Stimulated activated naive CD8-positive, alpha-beta T cell treated with anti-CD3 and anti-CD28 coated beads, Interleukin-15, Interleukin-2, amounts not matched to agents 100 U/mL and 50 U/mL, for 24 hours (primary cell): ENCODE data around the gene ITPKB.
A peak's percentile ranks its signal among the peaks of the same experiment; 100 is the strongest.

Source experiments
- ATAC-seq: fragments of 150-1000 bp; cut with Tn5 transposase; one replicate; pipeline ENCODE4 v1.10.0; 2021
- DNase-seq: peaks from one replicate; pipeline ENCODE4 v3.0.0; 2021

ITPKB gene

DNA sequence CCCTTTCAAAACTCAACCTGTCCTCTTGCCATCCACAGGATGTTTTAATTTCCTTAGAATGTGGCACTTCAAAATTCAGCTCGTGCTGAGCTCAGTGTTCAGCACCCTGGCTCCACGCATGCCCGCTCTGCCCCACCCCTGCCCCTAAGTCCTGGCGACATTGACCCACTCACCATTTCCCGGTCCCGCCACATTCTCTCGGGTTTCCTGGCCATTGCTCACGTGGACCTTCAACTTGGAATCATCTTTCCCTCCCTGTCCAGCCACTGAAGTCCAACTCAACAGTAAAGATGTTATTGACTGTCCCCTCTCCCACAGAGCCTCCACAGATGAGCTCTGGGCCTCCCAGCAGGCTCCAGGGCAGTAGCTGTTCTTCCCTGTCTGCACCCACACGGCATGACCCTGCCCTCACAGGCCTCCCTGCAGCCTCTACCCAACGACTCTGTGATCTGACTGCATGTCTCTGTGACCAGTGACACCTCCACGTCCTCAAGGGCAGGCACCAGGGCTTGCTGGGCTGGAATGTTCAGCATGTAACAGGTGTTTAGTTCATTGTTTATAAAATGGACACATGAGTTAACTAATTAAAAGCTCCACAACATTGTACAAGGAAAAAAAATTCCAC, 53.8 kb downstream of the ITPKB start:
- DNase-seq (no peak), ATAC-seq (no peak)

DNA sequence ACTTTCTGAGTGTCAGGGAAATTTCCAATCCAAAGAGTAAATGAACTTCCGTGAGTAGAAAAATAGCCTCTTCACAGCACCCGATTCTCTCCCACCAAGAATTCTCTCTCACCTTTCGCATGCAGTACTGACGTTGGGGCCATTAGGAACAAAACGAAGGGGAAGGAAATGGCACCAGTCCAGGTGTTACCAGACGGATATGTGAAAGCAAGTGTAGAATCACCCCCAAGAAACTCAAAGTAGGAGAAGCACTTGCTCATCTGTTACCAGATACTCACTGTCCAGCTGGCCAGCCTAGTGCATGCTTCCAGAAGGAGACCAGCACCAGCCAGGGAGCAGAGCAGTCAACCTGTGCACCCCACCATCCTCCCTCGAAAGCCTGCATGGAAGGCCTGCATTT, 55.1 kb downstream of the ITPKB start:
- DNase-seq (no peak), ATAC-seq (no peak)

DNA sequence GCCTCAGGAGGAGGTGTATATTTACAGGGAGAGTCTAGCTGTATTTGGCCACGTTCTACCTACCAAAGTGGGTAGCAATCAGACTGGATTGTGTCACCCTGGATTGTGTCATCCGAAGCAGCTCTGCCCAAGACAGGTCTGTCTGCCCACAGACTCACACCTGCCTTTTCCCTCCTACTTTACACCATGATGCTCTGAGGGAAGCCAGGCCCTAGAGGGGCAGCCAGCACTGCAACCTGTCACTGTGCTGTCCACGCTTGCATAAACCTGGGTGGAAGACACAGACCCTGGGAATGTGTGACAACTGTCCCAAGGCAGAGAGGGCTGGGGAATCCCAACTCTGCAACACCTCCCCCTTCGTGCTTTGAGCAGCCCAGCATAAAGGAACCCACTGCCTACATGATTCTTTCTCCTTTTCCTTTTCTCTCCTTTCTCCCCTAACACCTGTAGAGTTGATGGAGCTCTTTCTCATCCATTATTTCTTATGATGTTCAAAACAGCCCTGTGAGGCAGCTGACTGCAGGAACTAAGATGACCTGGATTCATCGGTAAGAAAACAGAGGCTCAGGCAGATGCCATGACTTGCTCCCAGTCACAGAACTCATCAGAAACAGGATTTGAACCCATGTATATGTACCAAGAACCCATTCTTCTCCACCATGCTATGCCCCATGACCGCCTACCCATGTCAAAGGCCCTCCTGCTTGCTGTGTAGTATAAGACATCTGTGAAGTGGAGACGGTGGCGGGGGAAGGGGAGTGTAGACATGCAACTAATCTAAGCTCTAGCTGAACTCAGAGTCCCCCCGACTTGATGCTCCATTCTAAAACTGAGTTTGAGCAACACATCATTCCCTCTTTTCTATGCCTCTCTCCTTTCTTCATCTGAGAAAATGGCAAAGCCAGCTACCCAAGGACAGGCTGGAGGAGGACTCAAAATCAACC, 55.9 kb downstream of the ITPKB start:
- no peak for DNase-seq
- ATAC-seq = peak; percentile 31

DNA sequence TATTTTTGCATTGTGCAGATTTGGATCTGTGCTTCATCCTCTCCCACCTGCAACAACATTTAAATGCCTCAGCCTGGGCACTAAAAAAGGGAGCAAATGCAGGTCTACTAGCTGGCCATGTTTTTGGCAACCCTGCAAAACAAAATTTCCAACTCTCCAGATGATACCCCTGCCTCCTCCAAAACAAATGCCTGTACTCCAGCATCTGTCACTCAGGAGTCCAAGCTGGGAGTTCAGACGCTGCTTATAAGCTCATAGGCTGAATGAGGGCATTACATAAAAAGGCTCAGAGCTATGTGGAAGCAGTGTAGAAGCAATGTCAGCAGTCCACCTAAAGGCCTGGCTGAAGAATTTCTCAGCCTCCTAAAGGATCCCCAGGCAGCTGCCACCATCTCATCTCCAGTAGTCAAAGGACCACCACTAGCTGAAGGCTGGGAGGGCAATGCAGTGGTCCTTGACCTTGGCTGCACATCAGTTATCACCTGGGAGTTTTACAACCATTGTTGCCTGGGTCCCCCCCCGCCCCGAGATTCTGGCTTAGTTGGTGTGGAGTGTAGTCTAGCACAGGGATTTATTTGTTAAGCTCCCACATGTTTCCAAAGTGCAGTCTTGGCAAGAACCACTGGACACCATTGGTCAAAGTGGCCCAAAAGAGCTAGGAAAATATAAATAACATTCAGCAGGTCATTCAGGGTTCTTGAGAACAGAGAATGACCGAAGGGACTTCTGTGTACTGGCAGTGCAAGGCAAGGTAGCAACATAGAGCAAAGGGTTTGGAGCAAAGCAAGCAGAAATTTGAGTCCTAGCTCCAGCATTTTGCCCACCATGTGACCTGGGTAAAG, 57.2 kb downstream of the ITPKB start:
- ATAC-seq (no peak), DNase-seq (no peak)

DNA sequence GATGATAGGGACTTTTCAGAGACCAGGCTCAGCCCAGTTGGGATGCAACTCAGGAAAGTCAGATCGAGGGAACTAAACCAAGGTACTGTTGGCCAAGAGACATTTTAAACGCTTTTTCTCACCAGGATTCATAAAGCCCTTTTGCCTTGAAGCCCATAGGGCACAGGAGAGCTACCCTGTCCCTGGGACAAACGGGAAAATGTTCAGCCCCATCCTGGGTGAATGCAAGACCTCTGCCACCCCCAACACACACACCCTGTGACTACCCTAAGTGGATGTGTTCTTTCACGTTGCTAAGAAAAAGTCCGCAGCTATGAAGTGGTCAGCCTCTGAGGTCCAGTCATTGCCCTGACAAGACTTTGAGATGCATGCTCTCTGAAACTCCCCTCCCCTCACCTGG, 58.4 kb downstream of the ITPKB start:
- no peak for ATAC-seq
- DNase-seq = no peak

DNA sequence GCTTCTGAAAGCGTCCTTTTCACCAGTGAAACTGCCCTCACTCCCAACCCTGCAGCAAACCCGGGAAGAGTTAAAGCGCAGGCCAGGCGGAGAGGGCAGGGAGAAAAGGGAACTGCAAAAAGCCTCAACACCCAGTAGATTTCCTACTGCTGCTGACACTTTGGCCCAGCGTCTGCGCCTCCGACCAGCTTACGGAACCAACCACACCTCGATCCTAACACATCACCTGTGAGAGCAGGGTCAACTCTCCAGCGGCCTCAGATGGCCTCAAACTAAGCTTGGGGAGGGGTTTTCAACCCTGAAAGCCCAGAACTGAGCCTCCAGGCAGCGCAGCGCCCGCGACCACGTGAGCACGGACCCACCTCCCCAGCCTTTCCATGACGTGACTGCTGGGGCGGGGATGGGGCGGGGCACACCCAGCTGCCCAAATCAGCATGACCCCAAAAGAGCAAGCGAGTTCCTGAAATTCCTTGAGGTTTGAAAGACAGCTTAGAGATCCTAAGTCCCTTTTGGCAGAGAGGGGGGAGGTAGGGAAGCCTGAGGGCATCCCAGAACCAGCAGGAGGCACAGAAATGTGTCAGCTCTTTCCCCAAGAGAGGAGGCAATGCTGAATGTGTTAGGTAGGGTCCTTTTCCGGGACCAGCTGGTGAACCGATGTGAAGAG, 59.1 kb downstream of the ITPKB start:
- DNase-seq (peak; percentile 89), ATAC-seq (peak; percentile 22)

DNA sequence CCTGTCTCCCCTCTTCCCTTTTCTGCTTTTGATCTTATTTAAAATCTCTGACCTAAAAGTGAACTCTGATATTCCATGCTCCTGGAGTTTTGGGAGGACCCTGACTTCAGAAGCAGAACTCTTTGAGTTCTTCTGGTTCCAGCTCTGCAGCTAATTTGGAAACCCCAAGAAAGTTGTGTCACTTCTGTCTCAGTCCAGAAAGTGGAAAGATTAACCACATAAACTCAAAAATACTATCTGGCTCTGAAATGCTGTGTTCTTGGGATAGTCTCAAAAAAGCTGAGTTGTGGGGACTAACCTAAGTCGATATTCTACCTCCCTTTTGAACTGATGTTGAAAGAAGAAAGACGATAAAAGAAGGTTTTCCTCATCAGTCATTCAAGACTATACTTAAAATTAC, 59.8 kb downstream of the ITPKB start:
- DNase-seq (no peak), ATAC-seq (no peak)

DNA sequence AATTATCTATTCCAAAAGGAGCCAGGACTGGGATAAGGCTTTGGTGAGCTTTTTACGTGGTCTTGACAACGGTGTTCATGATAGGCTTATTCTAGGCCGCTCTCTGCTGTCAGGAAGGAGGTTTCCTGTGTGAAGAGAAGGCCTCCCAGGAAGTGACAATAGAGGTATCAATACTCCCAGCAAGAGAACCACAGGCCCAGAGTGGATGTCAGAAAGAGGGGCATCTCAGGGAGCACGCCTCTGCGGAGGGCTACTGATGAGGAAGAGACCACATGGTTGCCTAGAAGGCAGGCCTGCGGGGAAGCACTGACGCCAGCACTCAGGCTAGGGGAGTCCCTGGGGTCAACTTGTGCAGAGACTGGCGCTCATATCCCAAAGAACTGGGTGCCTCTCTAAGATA, 60.4 kb downstream of the ITPKB start:
- DNase-seq = peak; percentile 76
- peak; percentile 55 for ATAC-seq

DNA sequence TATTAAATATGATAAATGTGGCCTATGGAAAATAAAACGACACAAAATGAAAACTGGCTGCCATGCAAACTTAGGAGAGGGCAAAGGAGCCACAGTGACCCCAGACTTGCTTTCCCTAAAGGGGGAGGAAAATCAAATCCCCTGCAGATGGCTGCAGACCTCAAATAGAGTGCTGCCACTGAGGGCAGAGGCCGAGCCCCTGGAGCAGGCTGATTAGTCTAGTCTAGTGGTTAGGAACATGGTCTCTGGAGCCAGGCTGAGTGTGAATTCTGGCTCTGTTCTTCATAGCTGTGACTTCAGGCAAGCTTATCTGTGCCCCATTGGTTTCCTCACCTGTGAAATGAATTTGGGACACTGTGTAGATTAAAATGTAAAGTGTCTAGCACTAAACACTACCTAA, 60.8 kb downstream of the ITPKB start:
- no peak for DNase-seq

DNA sequence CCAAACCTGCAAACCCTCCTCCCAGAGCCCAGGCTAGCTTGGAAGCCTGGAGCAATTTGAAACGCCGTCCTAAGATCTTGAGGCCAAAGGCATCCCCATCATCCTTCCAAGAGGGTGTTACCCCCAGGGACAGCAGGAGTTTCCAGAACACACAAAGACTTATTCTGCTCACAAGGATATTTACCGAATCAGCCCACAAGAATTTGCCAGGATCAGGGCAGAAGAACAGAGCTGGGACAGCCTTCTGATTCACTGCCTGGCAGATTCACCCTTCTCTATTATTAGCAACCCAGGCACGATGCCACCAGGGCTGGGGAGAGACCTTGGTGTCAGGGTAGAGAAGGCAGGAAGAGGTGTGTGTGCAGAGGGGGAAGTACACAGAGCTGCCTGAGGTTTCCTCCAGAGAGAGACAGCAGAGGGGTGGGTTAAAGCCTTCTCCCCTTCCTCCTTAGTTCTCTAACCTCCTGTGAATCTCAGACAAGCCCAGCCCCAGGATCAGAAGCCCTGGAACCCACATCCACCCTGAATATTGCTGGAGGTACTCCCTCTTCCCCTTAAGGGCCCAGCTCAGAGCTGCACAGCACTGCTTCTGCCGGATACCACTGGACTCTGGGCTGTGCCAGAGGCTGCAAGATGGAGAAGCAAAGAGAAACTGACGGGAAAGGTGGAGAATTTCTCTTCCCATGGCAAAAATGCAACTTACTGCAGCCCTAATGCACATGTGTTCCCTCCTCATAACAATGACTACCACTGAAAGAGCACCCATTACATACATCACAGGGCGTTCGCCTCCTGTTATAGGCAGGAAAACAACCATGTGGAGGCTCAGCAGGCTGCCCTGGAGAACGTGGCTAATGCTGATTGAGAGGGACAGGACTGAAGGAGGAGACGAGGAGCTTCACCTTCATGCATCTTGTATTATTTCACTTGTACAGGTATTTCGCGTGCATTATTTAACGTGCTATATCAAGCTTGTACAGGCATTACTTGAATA, 61.8 kb downstream of the ITPKB start:
- ATAC-seq (peak; percentile 66), DNase-seq (peak; percentile 74)

More for the DNA sequence above, 60.8 kb downstream of the ITPKB start:
- ATAC-seq = no peak

DNA sequence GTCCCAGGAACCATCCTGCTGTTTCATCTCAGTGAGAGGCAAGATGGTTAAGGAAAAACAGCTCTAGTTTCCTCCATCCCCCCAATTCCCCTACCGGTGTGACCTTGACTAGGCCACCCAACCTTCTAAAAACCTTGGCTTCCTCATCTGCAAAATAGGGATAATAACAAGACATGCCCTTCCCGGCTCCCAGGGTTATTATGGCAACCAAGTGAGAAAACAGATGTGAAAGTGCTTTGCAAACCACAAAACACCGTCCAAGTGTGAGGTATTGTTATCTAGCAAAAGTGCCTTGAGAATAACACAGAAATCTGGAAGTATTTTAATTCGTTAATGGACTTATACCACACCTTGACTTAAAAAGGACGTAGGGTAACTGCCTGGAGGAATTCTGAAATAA, 62.7 kb downstream of the ITPKB start:
- ATAC-seq = no peak
- DNase-seq = no peak

DNA sequence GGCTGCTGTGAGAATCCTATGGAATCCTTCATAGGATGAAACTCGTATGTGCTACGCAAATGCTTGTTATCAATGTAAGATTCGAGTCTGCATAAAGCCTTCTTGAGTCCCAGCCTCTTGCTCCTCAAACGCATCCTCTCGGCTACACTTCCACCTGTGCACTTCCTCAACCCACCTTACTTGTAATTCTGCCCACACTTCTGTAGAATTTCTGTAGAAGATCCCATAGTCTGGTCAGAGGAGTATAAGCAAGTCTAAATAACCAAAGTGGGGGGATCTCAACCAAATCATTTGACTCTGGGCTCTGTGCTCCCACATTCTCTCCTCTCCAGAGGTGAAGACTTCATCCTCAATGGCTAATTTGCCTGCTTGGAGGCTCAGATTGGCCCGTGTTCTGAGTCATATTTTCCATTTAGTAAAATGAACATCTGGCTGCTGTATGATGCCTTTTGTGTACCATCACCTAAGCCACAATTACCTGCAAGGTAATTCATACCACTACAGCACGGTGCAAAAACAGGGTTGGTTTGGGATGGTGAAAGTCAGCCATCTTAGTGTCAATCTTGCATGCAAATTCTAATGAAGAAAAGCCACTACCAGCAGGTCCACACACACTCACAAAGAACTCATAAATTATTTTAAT, 63.2 kb downstream of the ITPKB start:
- ATAC-seq (no peak), DNase-seq (no peak)

DNA sequence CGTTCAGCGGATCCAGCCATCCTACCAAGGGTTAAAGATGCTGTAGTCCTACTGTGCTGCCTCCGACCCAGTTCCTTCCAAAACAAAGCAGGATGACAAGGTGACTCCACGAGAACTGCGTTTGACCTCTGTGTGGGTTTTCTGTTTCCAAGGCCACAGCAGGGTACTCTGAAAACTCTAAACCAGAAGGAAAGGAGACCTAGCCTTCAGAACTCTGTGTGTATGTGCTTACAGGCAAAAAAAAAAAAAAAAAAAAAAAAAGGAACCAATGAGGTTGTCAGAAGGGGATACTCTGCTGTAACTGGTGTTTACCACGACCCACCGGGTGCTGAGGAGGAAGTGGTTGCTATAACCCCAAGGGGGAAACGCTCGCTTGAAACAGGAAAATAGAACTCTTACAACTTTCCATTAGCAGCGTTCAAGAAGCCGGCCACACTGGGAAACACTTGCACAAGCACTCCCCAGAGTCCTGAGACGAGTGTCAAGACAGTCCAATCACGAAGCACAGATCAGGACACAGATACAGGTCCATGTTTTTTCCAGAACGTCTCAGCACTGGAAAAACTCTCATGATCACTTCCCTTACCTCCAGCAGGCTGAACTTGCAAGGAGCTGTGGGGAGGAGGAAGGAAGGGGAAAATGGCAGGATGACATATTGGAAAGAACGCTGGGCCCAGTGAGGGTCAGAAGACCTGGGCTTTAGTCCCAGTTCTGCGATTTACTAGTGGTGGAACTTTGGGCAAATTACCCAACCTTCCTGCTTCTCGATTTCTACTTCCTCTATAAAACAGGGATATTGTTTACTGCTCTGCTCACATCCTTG, 64.0 kb downstream of the ITPKB start:
- peak; percentile 76 for DNase-seq

DNA sequence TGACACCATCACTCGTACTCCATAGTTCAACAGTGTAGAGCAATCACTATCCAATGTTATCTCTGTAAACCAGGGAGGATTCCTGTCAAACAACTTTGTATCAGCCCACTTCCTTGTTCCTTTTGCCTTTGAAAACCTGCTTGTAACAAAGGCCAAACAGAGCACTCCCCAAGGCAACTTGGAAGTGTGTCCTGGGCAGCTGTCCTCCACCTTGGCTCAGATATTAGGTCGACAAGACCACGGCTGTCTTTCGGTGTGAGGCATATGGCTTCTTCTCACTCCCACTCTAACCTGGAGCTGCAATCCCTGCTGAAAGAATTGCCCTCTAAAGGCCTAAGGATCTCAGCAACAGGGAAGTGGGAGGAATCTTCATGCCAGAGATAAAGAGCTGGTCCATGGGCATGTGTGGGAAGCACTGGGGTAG, 66.7 kb downstream of the ITPKB start:
- ATAC-seq = no peak
- DNase-seq = no peak

More for the DNA sequence above, 64.0 kb downstream of the ITPKB start:
- peak; percentile 64 for ATAC-seq

DNA sequence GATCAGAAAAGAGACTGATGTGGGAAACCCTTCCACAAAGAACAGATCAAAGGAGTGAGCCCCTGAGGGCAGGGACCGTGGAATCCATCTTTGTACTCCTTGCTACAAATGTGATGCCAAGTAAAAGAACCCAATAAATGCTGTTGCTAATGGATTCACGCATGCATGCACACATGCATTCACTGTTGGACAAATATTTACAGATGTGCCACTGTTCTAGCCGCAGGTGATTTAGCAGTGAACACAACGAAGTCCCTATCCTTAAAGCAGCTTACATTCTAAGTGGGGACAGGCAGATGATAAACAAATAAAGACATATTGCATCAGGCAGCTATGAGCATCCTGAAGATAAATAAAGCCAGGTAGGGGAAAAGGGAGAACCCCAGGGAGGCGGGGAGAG, 67.8 kb downstream of the ITPKB start:
- DNase-seq = no peak
- ATAC-seq = no peak

DNA sequence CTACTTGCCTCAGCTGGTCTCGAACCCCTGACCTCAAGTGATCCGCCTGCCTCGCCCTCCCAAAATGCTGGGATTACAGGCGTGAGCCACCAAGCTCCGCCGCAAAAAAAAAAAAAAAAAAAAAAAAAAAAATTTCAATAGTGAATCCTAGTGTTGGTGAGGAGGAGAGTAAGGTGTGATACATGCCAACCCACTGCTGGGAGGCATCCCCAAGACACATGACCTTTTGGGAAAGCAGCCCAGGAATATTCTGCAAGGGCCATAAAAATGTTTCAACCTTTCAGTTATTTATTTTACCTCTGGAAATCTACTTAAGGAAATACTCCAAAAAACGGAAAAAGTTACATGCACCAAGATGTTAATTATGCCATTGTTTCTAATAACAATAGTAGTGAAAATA, 69.0 kb downstream of the ITPKB start:
- ATAC-seq (no peak), DNase-seq (no peak)

DNA sequence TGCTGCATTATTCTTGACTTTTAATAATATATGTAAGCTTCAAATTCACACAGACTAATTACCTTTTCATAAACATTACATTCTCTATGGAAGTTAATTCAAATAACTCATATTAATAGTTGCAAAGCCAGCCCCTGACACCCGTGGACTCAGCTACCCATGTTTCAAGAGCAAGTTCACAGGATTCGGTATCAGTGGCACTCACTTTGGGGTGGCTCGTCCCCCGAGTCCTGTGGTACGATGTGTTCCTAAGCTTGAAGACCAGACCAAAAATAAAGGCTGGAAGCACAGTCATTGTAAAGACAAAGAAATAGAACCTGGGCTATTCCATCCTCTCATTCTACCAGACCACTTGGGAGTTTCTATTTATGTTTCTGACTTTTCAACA, 70.9 kb downstream of the ITPKB start:
- no peak for ATAC-seq
- no peak for DNase-seq

DNA sequence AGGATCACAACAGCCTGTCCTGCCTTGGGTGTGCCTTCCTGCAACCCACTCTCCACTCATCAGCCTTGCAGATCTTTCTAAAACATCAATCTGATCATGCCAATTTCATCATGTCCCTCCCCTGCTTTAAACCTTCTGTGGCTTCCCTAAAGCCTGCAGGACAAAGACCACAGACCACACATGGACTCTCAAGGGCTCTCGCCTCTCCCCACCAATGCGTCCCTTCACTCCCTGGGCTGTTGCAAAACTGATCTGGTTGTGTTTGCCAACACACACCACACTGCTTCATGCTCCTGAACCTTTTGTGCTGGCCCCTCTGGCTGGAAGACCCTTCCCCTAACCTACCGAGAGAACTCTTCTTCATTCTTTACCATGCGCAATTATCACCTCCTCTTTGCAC, 72.4 kb downstream of the ITPKB start:
- ATAC-seq (no peak), DNase-seq (no peak)

DNA sequence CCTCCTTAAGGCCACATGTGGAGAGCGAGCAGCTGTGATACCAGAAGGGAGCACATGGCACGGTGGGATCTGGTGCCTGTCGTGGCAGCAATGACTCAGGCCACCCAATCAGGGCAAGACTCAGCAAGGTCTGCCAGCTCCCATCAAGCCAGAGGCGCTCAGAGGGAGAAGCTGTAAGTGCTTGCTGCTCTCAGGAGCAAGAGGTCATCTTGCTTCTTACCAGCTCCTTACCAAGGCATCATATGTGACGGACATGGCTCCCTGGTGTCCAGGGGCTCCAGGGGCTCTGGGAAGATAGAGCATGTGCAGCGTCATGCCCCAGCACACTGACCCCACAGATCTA, 72.9 kb downstream of the ITPKB start:
- ATAC-seq (peak; percentile 11), DNase-seq (peak; percentile 60)
